ENCODE measurements around the gene ARRDC2.

- TF ChIP-seq CTCF (IDR thresholded peaks at IDR 0.05; ENCODE audit: low read depth, low read length, missing input control) (no peak), SP1 (IDR thresholded peaks at IDR 0.05) (no peak), NR2F2 (IDR thresholded peaks at IDR 0.05) (no peak), TAF1 (conservative IDR thresholded peaks at IDR 0.05) (no peak), REST (IDR thresholded peaks at IDR 0.05) (no peak), JUND (IDR thresholded peaks at IDR 0.05) (no peak), MAX (IDR thresholded peaks at IDR 0.05) (no peak), YY1 (IDR thresholded peaks at IDR 0.05) (no peak), GABPA (IDR thresholded peaks at IDR 0.05 in 1 of 2, conservative IDR thresholded peaks at IDR 0.05 in 1 of 2) (no peak), HNF4G (IDR thresholded peaks at IDR 0.05) (no peak), FOXA1 (IDR thresholded peaks at IDR 0.05) (no peak), RAD21 (IDR thresholded peaks at IDR 0.05) (no peak), ATF3 (IDR thresholded peaks at IDR 0.05) (no peak), FOXA2 (IDR thresholded peaks at IDR 0.05) (no peak)
These were observed 43.9 kb upstream of the ARRDC2 start for GRCh38 chr19:17963936-17964691.
